HEK293 (cell line): ENCODE data around the gene TUBA8.

Source experiments
- CTCF ChIA-PET: fragments of 350-600 bp; formaldehyde crosslinking; extraction: SDS; loops from one replicate; lab custom pipeline; 2021; ENCODE audit warnings: antibody characterized with exemption; lab: Yijun Ruan, JAX
- POLR2A ChIA-PET: fragments of 300-600 bp; formaldehyde crosslinking; extraction: SDS; loops from one replicate; lab custom pipeline; 2020; ENCODE audit warnings: antibody characterized with exemption, inconsistent platforms; lab: Yijun Ruan, JAX
- H3K27ac ChIP-seq: fragments of 200-500 bp; sonication (Bioruptor generic); 2 replicates; pipeline ENCODE4 v1.5.1; 2014; ENCODE audit warnings: low read depth, low read length, control low read depth, inconsistent platforms; ENCODE audit errors: extremely low read depth
- H3K36me3 ChIP-seq, 2 experiments: fragments of 200-500 bp in 1 of 2; sonication (Bioruptor generic) in 1 of 2; 1 replicate in 1 of 2; 2 replicates in 1 of 2; pipeline ENCODE4 v1.5.1; 2014 to 2017; ENCODE audit warnings: inconsistent platforms in 2 of 2, low read length in 2 of 2; ENCODE audit not compliant: control insufficient read depth in 2 of 2, insufficient read depth in 1 of 2
- H3K4me1 ChIP-seq: fragments of 200-500 bp; sonication (Bioruptor generic); 2 replicates; pipeline ENCODE4 v1.5.1; 2014; ENCODE audit warnings: mild to moderate bottlenecking, low read length, inconsistent platforms; ENCODE audit not compliant: control insufficient read depth, insufficient read depth
- H3K4me3 ChIP-seq: 2 replicates; pipeline ENCODE4 v1.5.1; 2011; ENCODE audit warnings: low read depth, mild to moderate bottlenecking, control low read depth, low read length, moderate library complexity
- H3K9me3 ChIP-seq: fragments of 200-500 bp; sonication (Bioruptor generic); 2 replicates; pipeline ENCODE4 v1.5.1; 2014; ENCODE audit warnings: low read depth, low read length, inconsistent platforms; ENCODE audit not compliant: control insufficient read depth, insufficient read depth
- EGR2 ChIP-seq: fragments of 450-650 bp; formaldehyde crosslinking; IDR thresholded peaks from 2 replicates; pipeline ENCODE4 v1.5.1; 2016; ENCODE audit warnings: low read depth, missing biosample characterization, missing genetic modification characterization
- PBX3 ChIP-seq: sonication (generic); formaldehyde crosslinking; IDR thresholded peaks from 2 replicates; pipeline ENCODE4 v1.8.1; 2022; ENCODE audit warnings: mild to moderate bottlenecking, moderate library complexity, missing genetic modification reagents
- PRDM1 ChIP-seq: fragments of 450-650 bp; formaldehyde crosslinking; IDR thresholded peaks from 2 replicates; pipeline ENCODE4; 2016; ENCODE audit warnings: missing biosample characterization, missing genetic modification characterization
- RBAK ChIP-seq: fragments of 450-650 bp; formaldehyde crosslinking; IDR thresholded peaks from 2 replicates; pipeline ENCODE4 v1.5.1; 2016; ENCODE audit warnings: missing biosample characterization, missing genetic modification characterization
- SP3 ChIP-seq: fragments of 450-650 bp; formaldehyde crosslinking; IDR thresholded peaks from 2 replicates; pipeline ENCODE4 v1.5.1; 2016; ENCODE audit warnings: missing biosample characterization, missing genetic modification characterization
- YY2 ChIP-seq: fragments of 450-650 bp; formaldehyde crosslinking; IDR thresholded peaks from 2 replicates; pipeline ENCODE4 v1.5.1; 2016; ENCODE audit warnings: missing biosample characterization, missing genetic modification characterization
- ZBTB10 ChIP-seq: fragments of 450-650 bp; formaldehyde crosslinking; IDR thresholded peaks from 2 replicates; pipeline ENCODE4 v1.5.1; 2016; ENCODE audit warnings: missing biosample characterization, missing genetic modification characterization
- ZBTB44 ChIP-seq: fragments of 450-650 bp; IDR thresholded peaks from 2 replicates; pipeline ENCODE4 v1.5.1; 2018; ENCODE audit warnings: missing biosample characterization, mild to moderate bottlenecking, missing genetic modification characterization
- ZFHX2 ChIP-seq: fragments of 450-650 bp; formaldehyde crosslinking; conservative IDR thresholded peaks from 2 replicates; pipeline ENCODE4 v1.5.1; 2016; ENCODE audit warnings: missing biosample characterization, missing genetic modification characterization
- ZNF114 ChIP-seq: fragments of 450-650 bp; formaldehyde crosslinking; IDR thresholded peaks from 2 replicates; pipeline ENCODE4 v1.5.0; 2017; ENCODE audit warnings: missing biosample characterization, missing genetic modification characterization
- ZNF248 ChIP-seq: fragments of 450-650 bp; formaldehyde crosslinking; IDR thresholded peaks from 2 replicates; pipeline ENCODE4 v1.5.1; 2017; ENCODE audit warnings: missing biosample characterization, missing genetic modification characterization
- ZNF324 ChIP-seq: fragments of 450-650 bp; formaldehyde crosslinking; IDR thresholded peaks from 2 replicates; pipeline ENCODE4 v1.5.1; 2016; ENCODE audit warnings: missing biosample characterization, missing genetic modification characterization
- ZNF48 ChIP-seq: fragments of 450-650 bp; formaldehyde crosslinking; IDR thresholded peaks from 2 replicates; pipeline ENCODE4 v1.5.1; 2016; ENCODE audit warnings: missing biosample characterization, missing genetic modification characterization
- ZNF501 ChIP-seq: fragments of 450-650 bp; formaldehyde crosslinking; IDR thresholded peaks from 2 replicates; pipeline ENCODE4 v1.5.1; 2016; ENCODE audit warnings: missing biosample characterization, missing genetic modification characterization
- ZNF513 ChIP-seq: fragments of 450-650 bp; IDR thresholded peaks from 2 replicates; pipeline ENCODE4 v1.5.1; 2018; ENCODE audit warnings: missing biosample characterization, missing genetic modification characterization
- ZNF521 ChIP-seq: fragments of 450-650 bp; formaldehyde crosslinking; IDR thresholded peaks from 2 replicates; pipeline ENCODE4 v1.5.1; 2017; ENCODE audit warnings: missing biosample characterization, mild to moderate bottlenecking, missing genetic modification characterization
- ZNF624 ChIP-seq: fragments of 450-650 bp; formaldehyde crosslinking; IDR thresholded peaks from 2 replicates; pipeline ENCODE4 v1.5.1; 2017; ENCODE audit warnings: missing biosample characterization, missing genetic modification characterization
- ZNF645 ChIP-seq: fragments of 450-650 bp; formaldehyde crosslinking; IDR thresholded peaks from 2 replicates; pipeline ENCODE4; 2016; ENCODE audit warnings: missing biosample characterization, missing genetic modification characterization
- ZNF791 ChIP-seq: fragments of 450-650 bp; formaldehyde crosslinking; IDR thresholded peaks from 2 replicates; pipeline ENCODE4 v1.5.1; 2016; ENCODE audit warnings: missing biosample characterization, missing genetic modification characterization
- ZSCAN16 ChIP-seq: fragments of 450-650 bp; formaldehyde crosslinking; IDR thresholded peaks from 2 replicates; pipeline ENCODE4 v1.5.1; 2016; ENCODE audit warnings: missing biosample characterization, missing genetic modification characterization

TUBA8 gene

GRCh38 chr22:18091478-18091877 lies 19.1 kb upstream of the TUBA8 start (continued):
- TF ChIP-seq RBAK (tag by site-specific recombination) (no peak), ZNF324 (no peak), SP3 (tag by site-specific recombination) (no peak), ZBTB10 (tag by site-specific recombination) (no peak), ZSCAN16 (tag by site-specific recombination) (no peak), ZNF513 (tag by site-specific recombination) (no peak)

- CTCF ChIA-PET = interaction anchor here (0.6 to 1.2 kb wide), 3 partner anchors 20 to 262 kb away, joined by 3 to 6 read pairs (median 3); no protein-coding TSS in a partner anchor
- H3K4me3 ChIP-seq = no peak overlapping the region
- POLR2A ChIA-PET = interaction anchor here (0.6 to 1.3 kb wide), 2 partner anchors 9 to 14 kb away, joined by 3 read pairs; no protein-coding TSS in a partner anchor
Observed at GRCh38 chr22:18091916-18092526, 18.6 kb upstream of the TUBA8 start.

GRCh38 chr22:18093661-18094060 lies 16.9 kb upstream of the TUBA8 start:
- CTCF ChIA-PET = interaction anchor here (0.6 to 0.8 kb wide), 4 partner anchors 11 to 263 kb away, joined by 3 to 5 read pairs (median 4); no protein-coding TSS in a partner anchor
- peaks cover 12 to 37% of the 10 kb centered on the region in 2 experiments; a peak in 2 of 3 replicates for H3K36me3 ChIP-seq
- POLR2A ChIA-PET = interaction anchor here (1.2 kb wide), 1 partner anchor 14 kb away, joined by 3 read pairs; no protein-coding TSS in a partner anchor

More at GRCh38 chr22:18091916-18092526, 18.6 kb upstream of the TUBA8 start:
- no peak for TF ChIP-seq ZNF521 (tag by site-specific recombination)
- 0 out of 2 replicates have a peak, but pooled peaks have one; percentile 26 for TF ChIP-seq ZFHX2 (tag by site-specific recombination)
- TF ChIP-seq EGR2 (tag by site-specific recombination) = peak; percentile 63
- TF ChIP-seq, all 188 proteins: peak for 2
- H3K36me3 ChIP-seq = peaks cover 18 to 53% of the 10 kb centered on the region in 2 experiments; a peak in 2 of 3 replicates
- no peaks in the 10 kb centered on the region for H3K4me1 ChIP-seq
- H3K27ac ChIP-seq = no peak overlapping the region
- H3K9me3 ChIP-seq = no peaks in the 10 kb centered on the region

GRCh38 chr22:18095101-18095805 lies 15.4 kb upstream of the TUBA8 start:
- Histone ChIP-seq H3K4me3 (no peak overlapping the region), H3K4me1 (no peaks in the 10 kb centered on the region), H3K27ac (no peak overlapping the region), H3K36me3 (peaks cover 8 to 25% of the 10 kb centered on the region in 2 experiments; a peak in 2 of 3 replicates), H3K9me3 (no peaks in the 10 kb centered on the region)
- ChIA-PET POLR2A (no interaction called here), CTCF (no interaction called here)
- TF ChIP-seq PBX3 (CRISPR knock-in tag) = no peak
- no peak for TF ChIP-seq ZNF48 (tag by site-specific recombination)
- no peak for TF ChIP-seq PRDM1
- TF ChIP-seq ZNF645 (tag by site-specific recombination) = no peak
- no peak for TF ChIP-seq ZNF791 (tag by site-specific recombination)
- TF ChIP-seq YY2 (tag by site-specific recombination) = no peak
- TF ChIP-seq ZBTB44 (tag by site-specific recombination) = no peak

More at GRCh38 chr22:18093661-18094060, 16.9 kb upstream of the TUBA8 start:
- Histone ChIP-seq H3K4me1 (no peaks in the 10 kb centered on the region), H3K27ac (no peak overlapping the region), H3K4me3 (no peak overlapping the region), H3K9me3 (no peaks in the 10 kb centered on the region)
- TF ChIP-seq ZNF114 (tag by site-specific recombination) (no peak), ZNF624 (no peak), ZNF248 (no peak), ZNF501 (tag by site-specific recombination) (no peak)
